H9 (cell line): ENCODE data around the gene CD3D. TPM values are rescaled to one million over a fixed set of nuclear protein-coding genes. Genes with fewer than 3 reads are reported as not detected.
A peak's percentile ranks its signal among the peaks of the same experiment; 100 is the strongest.

Experiments used
- DNase-seq: peaks from one replicate; pipeline ENCODE4 v3.0.0-alpha.2; 2017
- H2AFZ ChIP-seq: one replicate; pipeline ENCODE4 v1.6.1; 2013; ENCODE audit warnings: mild to moderate bottlenecking, low read length, control low read depth, moderate library complexity
- H2AK5ac ChIP-seq: 2 replicates; pipeline ENCODE4 v1.6.1; 2013; ENCODE audit warnings: low read length, control low read depth, mixed read lengths; ENCODE audit not compliant: insufficient read length
- H2BK120ac ChIP-seq: one replicate; pipeline ENCODE4 v1.6.1; 2013; ENCODE audit warnings: low read depth, mild to moderate bottlenecking, low read length, control low read depth, inconsistent platforms; ENCODE audit not compliant: poor library complexity, severe bottlenecking
- H2BK12ac ChIP-seq: 2 replicates; pipeline ENCODE4 v1.6.1; 2013; ENCODE audit warnings: low read length, control low read depth, mixed read lengths, low read depth; ENCODE audit not compliant: insufficient read length
- H2BK15ac ChIP-seq: 2 replicates; pipeline ENCODE4 v1.6.1; 2013; ENCODE audit warnings: low read depth, low read length, control low read depth
- H2BK20ac ChIP-seq: one replicate; pipeline ENCODE4 v1.6.1; 2013; ENCODE audit warnings: low read depth, mild to moderate bottlenecking, low read length, control low read depth, inconsistent platforms; ENCODE audit not compliant: poor library complexity, severe bottlenecking
- H2BK5ac ChIP-seq: 2 replicates; pipeline ENCODE4 v1.6.1; 2013; ENCODE audit warnings: low read length, control low read depth, mixed read lengths; ENCODE audit not compliant: insufficient read length
- H3K14ac ChIP-seq: 2 replicates; pipeline ENCODE4 v1.6.1; 2013; ENCODE audit warnings: low read length, control low read depth; ENCODE audit not compliant: insufficient read depth
- H3K18ac ChIP-seq: 2 replicates; pipeline ENCODE4 v1.6.1; 2013; ENCODE audit warnings: low read depth, mild to moderate bottlenecking, mixed read lengths, low read length, control low read depth; ENCODE audit not compliant: insufficient read length
- H3K23ac ChIP-seq: 2 replicates; pipeline ENCODE4 v1.6.1; 2013; ENCODE audit warnings: low read length, control low read depth, mixed read lengths, low read depth; ENCODE audit not compliant: insufficient read length
- H3K23me2 ChIP-seq: 2 replicates; pipeline ENCODE4 v1.6.1; 2013; ENCODE audit warnings: low read depth, mild to moderate bottlenecking, mixed read lengths, low read length, control low read depth; ENCODE audit not compliant: insufficient read length, poor library complexity, severe bottlenecking
- H3K27ac ChIP-seq: 2 replicates; pipeline ENCODE4 v1.5.1; 2013; ENCODE audit warnings: low read length, control low read depth, mixed read lengths, low read depth; ENCODE audit not compliant: insufficient read length
- H3K27me3 ChIP-seq: 2 replicates; pipeline ENCODE4 v1.6.1; 2013; ENCODE audit warnings: low read length, control low read depth, inconsistent platforms; ENCODE audit not compliant: insufficient read depth
- H3K4ac ChIP-seq: 2 replicates; pipeline ENCODE4 v1.6.1; 2013; ENCODE audit warnings: low read depth, mild to moderate bottlenecking, control low read depth, inconsistent platforms, low read length, moderate library complexity
- H3K4me1 ChIP-seq: 2 replicates; pipeline ENCODE4 v1.6.1; 2013; ENCODE audit warnings: low read length, control low read depth, inconsistent platforms; ENCODE audit not compliant: insufficient read depth
- H3K4me2 ChIP-seq: 2 replicates; pipeline ENCODE4 v1.6.1; 2013; ENCODE audit warnings: low read length, control low read depth, mixed read lengths; ENCODE audit not compliant: insufficient read length, insufficient read depth
- H3K56ac ChIP-seq: 2 replicates; pipeline ENCODE4 v1.6.1; 2013; ENCODE audit warnings: low read depth, mild to moderate bottlenecking, mixed read lengths, low read length, control low read depth; ENCODE audit not compliant: insufficient read length
- H3K79me1 ChIP-seq: 2 replicates; pipeline ENCODE4 v1.6.1; 2013; ENCODE audit warnings: low read depth, mild to moderate bottlenecking, moderate library complexity, low read length, control low read depth, inconsistent platforms; ENCODE audit not compliant: insufficient read depth, poor library complexity, severe bottlenecking
- H3K79me2 ChIP-seq: 2 replicates; pipeline ENCODE4 v1.6.1; 2013; ENCODE audit warnings: low read length, control low read depth, inconsistent platforms; ENCODE audit not compliant: insufficient read depth
- H3K9ac ChIP-seq: 2 replicates; pipeline ENCODE4 v1.6.1; 2013; ENCODE audit warnings: low read length, control low read depth, mixed read lengths; ENCODE audit not compliant: insufficient read length; ENCODE audit errors: extremely low read depth
- H3K9me3 ChIP-seq: one replicate; pipeline ENCODE4 v1.6.1; 2013; ENCODE audit warnings: low read depth, low read length, inconsistent platforms; ENCODE audit not compliant: control insufficient read depth
- H3T11ph ChIP-seq: one replicate; pipeline ENCODE4 v1.6.1; 2013; ENCODE audit warnings: mild to moderate bottlenecking, low read length, control low read depth, inconsistent platforms
- H4K20me1 ChIP-seq: one replicate; pipeline ENCODE4 v1.6.1; 2013; ENCODE audit not compliant: control insufficient read depth, insufficient read length, insufficient read depth
- H4K5ac ChIP-seq: 2 replicates; pipeline ENCODE4 v1.6.1; 2013; ENCODE audit warnings: low read depth, mild to moderate bottlenecking, mixed read lengths, low read length, control low read depth; ENCODE audit not compliant: insufficient read length
- H4K8ac ChIP-seq: replicated peaks from 2 replicates; pipeline ENCODE4 v1.6.1; 2013; ENCODE audit warnings: low read length, control low read depth, mixed read lengths, low read depth; ENCODE audit not compliant: insufficient read length
- H4K91ac ChIP-seq: 2 replicates; pipeline ENCODE4 v1.6.1; 2013; ENCODE audit warnings: low read depth, mild to moderate bottlenecking, moderate library complexity, mixed read lengths, low read length, control low read depth; ENCODE audit not compliant: insufficient read length
- H3K27ac Mint-ChIP-seq, 3 experiments: 2 replicates in 2 of 3; 3 replicates in 1 of 3; pipeline ENCODE4 v1.8.0; 2020 to 2021; ENCODE audit warnings: mixed read lengths in 3 of 3, mild to moderate bottlenecking in 1 of 3, moderate library complexity in 1 of 3
- H3K27me3 Mint-ChIP-seq: 2 replicates; pipeline ENCODE4 v1.8.0; 2021; ENCODE audit warnings: low read depth, mild to moderate bottlenecking, moderate library complexity, mixed read lengths
- H3K36me3 Mint-ChIP-seq, 3 experiments: 2 replicates in 2 of 3; 3 replicates in 1 of 3; pipeline ENCODE4 v1.8.0; 2020 to 2021; ENCODE audit warnings: low read depth in 3 of 3, mixed read lengths in 3 of 3; ENCODE audit not compliant: insufficient read depth in 1 of 3
- H3K4me1 Mint-ChIP-seq, 2 experiments: 2 replicates each; pipeline ENCODE4 v1.8.0; 2020; ENCODE audit warnings: mixed read lengths in 2 of 2
- H3K4me3 Mint-ChIP-seq, 2 experiments: 2 replicates in 1 of 2; 3 replicates in 1 of 2; pipeline ENCODE4 v1.8.0; 2020 to 2021; ENCODE audit warnings: mild to moderate bottlenecking in 2 of 2, mixed read lengths in 2 of 2, moderate library complexity in 1 of 2
- H3K9me3 Mint-ChIP-seq, 2 experiments: 2 replicates in 1 of 2; 3 replicates in 1 of 2; pipeline ENCODE4 v1.8.0; 2020; ENCODE audit warnings: mild to moderate bottlenecking in 2 of 2, mixed read lengths in 2 of 2, moderate library complexity in 1 of 2
- CTCF ChIP-seq: fragments of 200-600 bp; sonication (generic); conservative IDR thresholded peaks from 3 replicates; pipeline ENCODE4 v1.8.0; 2021; ENCODE audit warnings: antibody characterized with exemption, mild to moderate bottlenecking
- WGBS: extraction: QIAGEN DNeasy Blood & Tissue Kit; methylation state at CpG from one replicate; pipeline ENCODE4 v1.1.7; 2013; ENCODE audit warnings: missing lambda C conversion rate, low lambda C conversion rate, mixed read lengths; ENCODE audit not compliant: insufficient read length; ENCODE audit errors: extremely low coverage; 5-methylcytosine and 5-hydroxymethylcytosine counted together
- total RNA-seq: library from RNA; stranded (reverse); gene quantifications from 2 replicates; pipeline ENCODE4 v1.2.1, GENCODE V29; 2021

The CD3D gene
- total RNA-seq, 1 experiment from 2014 or later = not detected

DNA sequence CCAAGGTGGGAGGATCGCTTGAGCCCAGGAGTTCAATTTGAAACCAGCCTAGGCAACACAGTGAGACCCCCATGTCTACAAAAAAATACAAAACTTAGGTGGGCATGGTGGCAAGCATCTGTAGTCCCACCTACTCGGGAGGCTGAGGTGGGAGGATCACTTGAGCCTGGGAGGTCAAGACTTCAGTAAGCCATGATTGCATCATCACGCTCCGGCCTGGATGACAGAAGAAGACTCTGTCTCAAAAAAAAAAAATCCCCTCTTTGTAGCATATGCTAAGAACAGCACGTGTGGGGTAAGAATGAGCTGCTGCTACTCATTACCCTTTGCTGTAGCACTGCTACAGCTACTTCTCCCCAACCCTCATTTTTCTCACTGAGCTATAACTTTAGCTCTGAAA lies 31.4 kb upstream of the CD3D start:
- no peak for DNase-seq
- H2AFZ ChIP-seq = no peak overlapping the region
- WGBS = no CpG with 5 or more reads among the region's 5 CpGs

More for the DNA sequence above, 31.4 kb upstream of the CD3D start:
- TF ChIP-seq CTCF = no peak
- H4K5ac ChIP-seq = no peak overlapping the region
- no peaks in the 10 kb centered on the region for H3K4me1 Mint-ChIP-seq
- H3K4me3 Mint-ChIP-seq = no peak overlapping the region
- no peak overlapping the region for H3K9ac ChIP-seq
- no peak overlapping the region for H3K23ac ChIP-seq
- no peaks in the 10 kb centered on the region for H3K23me2 ChIP-seq
- no peaks in the 10 kb centered on the region for H3K27me3 ChIP-seq
- H3K18ac ChIP-seq = no peak overlapping the region
- H3K9me3 ChIP-seq = no peaks in the 10 kb centered on the region
- H3K79me2 ChIP-seq = no peaks in the 10 kb centered on the region
- H3K27ac ChIP-seq = no peak overlapping the region
- H2BK12ac ChIP-seq = no peak overlapping the region
- no peak overlapping the region for H3K14ac ChIP-seq
- H4K91ac ChIP-seq = no peak overlapping the region
- H3K27me3 Mint-ChIP-seq = no peaks in the 10 kb centered on the region
- H2BK20ac ChIP-seq = no peak overlapping the region
- peak overlapping the region in 1 of 3 experiments; percentile 86; a peak in 1 of 7 replicates for H3K27ac Mint-ChIP-seq
- no peaks in the 10 kb centered on the region for H3K4me1 ChIP-seq
- H4K20me1 ChIP-seq = no peaks in the 10 kb centered on the region
- no peaks in the 10 kb centered on the region for H3K9me3 Mint-ChIP-seq
- peaks cover 23 to 80% (median 73%) of the 10 kb centered on the region in 3 experiments; a peak in 6 of 7 replicates for H3K36me3 Mint-ChIP-seq
- H4K8ac ChIP-seq = no peak overlapping the region
- H3K4ac ChIP-seq = no peak overlapping the region
- no peak overlapping the region for H3T11ph ChIP-seq
- no peak overlapping the region for H2AK5ac ChIP-seq
- no peak overlapping the region for H2BK5ac ChIP-seq
- no peak overlapping the region for H3K56ac ChIP-seq
- H3K79me1 ChIP-seq = no peaks in the 10 kb centered on the region
- H2BK120ac ChIP-seq = no peak overlapping the region
- no peak overlapping the region for H2BK15ac ChIP-seq
- H3K4me2 ChIP-seq = no peak overlapping the region
